ENCODE measurements around the gene TLE1.

Gene TLE1

GRCh38 chr9:81590688-81591087 lies 98.7 kb downstream of the TLE1 start:
- Histone ChIP-seq H3K9me3 (ENCODE audit: low read depth, low read length) (no peaks in the 10 kb centered on the region), H3K9ac (ENCODE audit: insufficient read length) (no peak overlapping the region), H3K36me3 (ENCODE audit: insufficient read depth, low read length) (no peaks in the 10 kb centered on the region), H3K27ac (no peak overlapping the region), H3K4me3 (no peak overlapping the region)
- no peak for TF ChIP-seq FOXP2 (optimal IDR thresholded peaks at IDR 0.05; ENCODE audit: control extremely low read depth, extremely low read length, insufficient read depth)
- no peak for TF ChIP-seq POLR2AphosphoS5 (IDR thresholded peaks at IDR 0.05; ENCODE audit: borderline replicate concordance, low read depth, low read length)
- TF ChIP-seq EZH2 (IDR thresholded peaks at IDR 0.05), result no peak
- no peak for DNase-seq (ENCODE audit: low read depth, low spot score)

GRCh38 chr9:81589819-81590218 lies 99.5 kb downstream of the TLE1 start:
- no peak overlapping the region for H3K9ac ChIP-seq (ENCODE audit: insufficient read length)
- TF ChIP-seq POLR2AphosphoS5 (IDR thresholded peaks at IDR 0.05; ENCODE audit: borderline replicate concordance, low read depth, low read length) (no peak), FOXP2 (optimal IDR thresholded peaks at IDR 0.05; ENCODE audit: control extremely low read depth, extremely low read length, insufficient read depth) (no peak), EZH2 (IDR thresholded peaks at IDR 0.05) (no peak)
- no peaks in the 10 kb centered on the region for H3K36me3 ChIP-seq (ENCODE audit: insufficient read depth, low read length)
- H3K4me3 ChIP-seq, result no peak overlapping the region
- H3K9me3 ChIP-seq (ENCODE audit: low read depth, low read length), result no peaks in the 10 kb centered on the region
- DNase-seq (ENCODE audit: low read depth, low spot score), result no peak
- H3K27ac ChIP-seq, result no peak overlapping the region

- Histone ChIP-seq H3K9ac (ENCODE audit: insufficient read length) (no peak overlapping the region), H3K4me3 (no peak overlapping the region), H3K9me3 (ENCODE audit: low read depth, low read length) (no peaks in the 10 kb centered on the region), H3K27ac (no peak overlapping the region), H3K36me3 (ENCODE audit: insufficient read depth, low read length) (no peaks in the 10 kb centered on the region)
- no peak for DNase-seq (ENCODE audit: low read depth, low spot score)
- no peak for TF ChIP-seq POLR2AphosphoS5 (IDR thresholded peaks at IDR 0.05; ENCODE audit: borderline replicate concordance, low read depth, low read length)
- no peak for TF ChIP-seq FOXP2 (optimal IDR thresholded peaks at IDR 0.05; ENCODE audit: control extremely low read depth, extremely low read length, insufficient read depth)
- TF ChIP-seq EZH2 (IDR thresholded peaks at IDR 0.05), result no peak
Observed at GRCh38 chr9:81589392-81589791, 100.0 kb downstream of the TLE1 start.

GRCh38 chr9:81588148-81588871 lies 101.0 kb downstream of the TLE1 start:
- H3K9me3 ChIP-seq (ENCODE audit: low read depth, low read length), result no peaks in the 10 kb centered on the region
- H3K36me3 ChIP-seq (ENCODE audit: insufficient read depth, low read length), result no peaks in the 10 kb centered on the region
- no peak overlapping the region for H3K4me3 ChIP-seq
- no peak overlapping the region for H3K9ac ChIP-seq (ENCODE audit: insufficient read length)
- no peak overlapping the region for H3K27ac ChIP-seq
- TF ChIP-seq FOXP2 (optimal IDR thresholded peaks at IDR 0.05; ENCODE audit: control extremely low read depth, extremely low read length, insufficient read depth) (no peak), POLR2AphosphoS5 (IDR thresholded peaks at IDR 0.05; ENCODE audit: borderline replicate concordance, low read depth, low read length) (no peak), EZH2 (IDR thresholded peaks at IDR 0.05) (no peak)
- no peak for DNase-seq (ENCODE audit: low read depth, low spot score)

- Histone ChIP-seq H3K27ac (no peak overlapping the region), H3K4me3 (no peak overlapping the region), H3K9ac (ENCODE audit: insufficient read length) (no peak overlapping the region), H3K36me3 (ENCODE audit: insufficient read depth, low read length) (no peaks in the 10 kb centered on the region), H3K9me3 (ENCODE audit: low read depth, low read length) (no peaks in the 10 kb centered on the region)
- no peak for TF ChIP-seq EZH2 (IDR thresholded peaks at IDR 0.05)
- no peak for TF ChIP-seq FOXP2 (optimal IDR thresholded peaks at IDR 0.05; ENCODE audit: control extremely low read depth, extremely low read length, insufficient read depth)
- no peak for TF ChIP-seq POLR2AphosphoS5 (IDR thresholded peaks at IDR 0.05; ENCODE audit: borderline replicate concordance, low read depth, low read length)
- DNase-seq (ENCODE audit: low read depth, low spot score), result no peak
Observed at GRCh38 chr9:81586786-81587185, 102.6 kb downstream of the TLE1 start.

GRCh38 chr9:81585191-81585763 lies 104.1 kb downstream of the TLE1 start:
- no peaks in the 10 kb centered on the region for H3K36me3 ChIP-seq (ENCODE audit: insufficient read depth, low read length)
- H3K4me3 ChIP-seq, result no peak overlapping the region
- TF ChIP-seq POLR2AphosphoS5 (IDR thresholded peaks at IDR 0.05; ENCODE audit: borderline replicate concordance, low read depth, low read length), result no peak
- no peak for TF ChIP-seq FOXP2 (optimal IDR thresholded peaks at IDR 0.05; ENCODE audit: control extremely low read depth, extremely low read length, insufficient read depth)
- no peak for TF ChIP-seq EZH2 (IDR thresholded peaks at IDR 0.05)
- no peaks in the 10 kb centered on the region for H3K9me3 ChIP-seq (ENCODE audit: low read depth, low read length)
- no peak for DNase-seq (ENCODE audit: low read depth, low spot score)
- no peak overlapping the region for H3K27ac ChIP-seq
- no peak overlapping the region for H3K9ac ChIP-seq (ENCODE audit: insufficient read length)

GRCh38 chr9:81584099-81584498 lies 105.2 kb downstream of the TLE1 start:
- Histone ChIP-seq H3K9ac (ENCODE audit: insufficient read length) (no peak overlapping the region), H3K27ac (no peak overlapping the region), H3K4me3 (no peak overlapping the region), H3K36me3 (ENCODE audit: insufficient read depth, low read length) (no peaks in the 10 kb centered on the region), H3K9me3 (ENCODE audit: low read depth, low read length) (no peaks in the 10 kb centered on the region)
- DNase-seq (ENCODE audit: low read depth, low spot score), result no peak
- TF ChIP-seq FOXP2 (optimal IDR thresholded peaks at IDR 0.05; ENCODE audit: control extremely low read depth, extremely low read length, insufficient read depth), result no peak
- no peak for TF ChIP-seq POLR2AphosphoS5 (IDR thresholded peaks at IDR 0.05; ENCODE audit: borderline replicate concordance, low read depth, low read length)
- no peak for TF ChIP-seq EZH2 (IDR thresholded peaks at IDR 0.05)

- Histone ChIP-seq H3K36me3 (ENCODE audit: insufficient read depth, low read length) (no peaks in the 10 kb centered on the region), H3K4me3 (no peak overlapping the region), H3K27ac (no peak overlapping the region), H3K9ac (ENCODE audit: insufficient read length) (no peak overlapping the region), H3K9me3 (ENCODE audit: low read depth, low read length) (no peaks in the 10 kb centered on the region)
- DNase-seq (ENCODE audit: low read depth, low spot score), result no peak
- no peak for TF ChIP-seq EZH2 (IDR thresholded peaks at IDR 0.05)
- TF ChIP-seq POLR2AphosphoS5 (IDR thresholded peaks at IDR 0.05; ENCODE audit: borderline replicate concordance, low read depth, low read length), result no peak
- TF ChIP-seq FOXP2 (optimal IDR thresholded peaks at IDR 0.05; ENCODE audit: control extremely low read depth, extremely low read length, insufficient read depth), result no peak
Observed at GRCh38 chr9:81581986-81582385, 107.4 kb downstream of the TLE1 start.
